Astrocyte (in vitro differentiated cells and primary cell): Measurements from ENCODE around the gene TMC8. TPM values are rescaled to one million over a fixed set of nuclear protein-coding genes. Genes with fewer than 3 reads are reported as not detected.

Experiments used
- DNase-seq: peaks from one replicate; pipeline ENCODE4 v3.0.0-alpha.2; 2010; ENCODE audit warnings: low read depth
- FAIRE-seq: peaks from 2 replicates; lab custom pipeline; 2011; peaks lifted over from hg19 to GRCh38; lab: Jason Lieb, UNC
- H2AFZ ChIP-seq: 2 replicates; pipeline ENCODE4 v1.6.0; 2012; ENCODE audit warnings: low read depth, low read length, inconsistent platforms
- H3K27ac ChIP-seq: 2 replicates; pipeline ENCODE4 v1.5.1; 2011; ENCODE audit warnings: low read depth, low read length, inconsistent platforms
- H3K27me3 ChIP-seq: 2 replicates; pipeline ENCODE4 v1.6.0; 2011; ENCODE audit warnings: low read length, inconsistent platforms; ENCODE audit not compliant: insufficient read depth
- H3K36me3 ChIP-seq: 2 replicates; pipeline ENCODE4 v1.5.1; 2011; ENCODE audit warnings: low read length, inconsistent platforms; ENCODE audit not compliant: insufficient read depth
- H3K4me1 ChIP-seq: 2 replicates; pipeline ENCODE4 v1.5.1; 2011; ENCODE audit warnings: low read length, inconsistent platforms; ENCODE audit not compliant: insufficient read depth
- H3K4me2 ChIP-seq: 2 replicates; pipeline ENCODE4 v1.6.0; 2012; ENCODE audit warnings: low read length, inconsistent platforms
- H3K4me3 ChIP-seq: 2 replicates; pipeline ENCODE4 v1.5.1; 2011; ENCODE audit warnings: low read depth, mild to moderate bottlenecking, low read length, inconsistent platforms; ENCODE audit not compliant: insufficient read depth
- H3K79me2 ChIP-seq: 2 replicates; pipeline ENCODE4 v1.6.0; 2012; ENCODE audit warnings: mild to moderate bottlenecking, low read length, inconsistent platforms; ENCODE audit not compliant: insufficient read depth
- H3K9ac ChIP-seq: 2 replicates; pipeline ENCODE4 v1.6.0; 2012; ENCODE audit warnings: mild to moderate bottlenecking, low read length, inconsistent platforms
- H3K9me3 ChIP-seq: 2 replicates; pipeline ENCODE4 v1.5.1; 2012; ENCODE audit warnings: low read depth, mild to moderate bottlenecking, low read length, inconsistent platforms; ENCODE audit not compliant: insufficient read depth
- H4K20me1 ChIP-seq: 2 replicates; pipeline ENCODE4 v1.6.0; 2012; ENCODE audit warnings: low read length, inconsistent platforms; ENCODE audit not compliant: insufficient read depth
- H3K27ac Mint-ChIP-seq: one replicate; pipeline ENCODE4 v1.8.0; 2021; ENCODE audit warnings: mild to moderate bottlenecking, mixed read lengths; ENCODE audit not compliant: unreplicated experiment
- H3K27me3 Mint-ChIP-seq: one replicate; pipeline ENCODE4 v1.8.0; 2021; ENCODE audit warnings: low read depth, mixed read lengths; ENCODE audit not compliant: unreplicated experiment
- H3K36me3 Mint-ChIP-seq: one replicate; pipeline ENCODE4 v1.8.0; 2021; ENCODE audit warnings: low read depth, mixed read lengths; ENCODE audit not compliant: unreplicated experiment
- H3K4me1 Mint-ChIP-seq: one replicate; pipeline ENCODE4 v1.8.0; 2021; ENCODE audit warnings: low read depth, mixed read lengths; ENCODE audit not compliant: unreplicated experiment
- H3K4me3 Mint-ChIP-seq: one replicate; pipeline ENCODE4 v1.8.0; 2021; ENCODE audit warnings: mild to moderate bottlenecking, moderate library complexity, mixed read lengths; ENCODE audit not compliant: unreplicated experiment
- H3K9me3 Mint-ChIP-seq: one replicate; pipeline ENCODE4 v1.8.0; 2021; ENCODE audit warnings: mild to moderate bottlenecking, mixed read lengths; ENCODE audit not compliant: unreplicated experiment
- CTCF ChIP-seq: IDR thresholded peaks from 2 replicates; pipeline ENCODE4 v1.5.1; 2011; ENCODE audit warnings: low read depth, mild to moderate bottlenecking, inconsistent platforms, low read length, moderate library complexity; ENCODE audit not compliant: insufficient read depth
- EZH2 ChIP-seq: IDR thresholded peaks from 2 replicates; pipeline ENCODE4 v1.6.1; 2012; ENCODE audit warnings: mild to moderate bottlenecking, low read length, inconsistent platforms; ENCODE audit not compliant: insufficient read depth
- total RNA-seq: library from RNA; stranded (reverse); gene quantifications from 2 replicates; pipeline ENCODE4 v1.2.1, GENCODE V29; 2021

The TMC8 gene
- total RNA-seq, 1 donor from 2014 or later = 0.27 TPM

GRCh38 chr17:78107976-78108725 lies 22.4 kb upstream of the TMC8 start:
- Histone ChIP-seq H3K9ac (no peak overlapping the region), H3K4me3 (no peak overlapping the region), H3K4me1 (no peaks in the 10 kb centered on the region), H3K27ac (no peak overlapping the region), H3K79me2 (no peaks in the 10 kb centered on the region), H3K27me3 (no peaks in the 10 kb centered on the region), H3K4me2 (no peak overlapping the region), H2AFZ (no peak overlapping the region), H3K9me3 (no peaks in the 10 kb centered on the region), H4K20me1 (no peaks in the 10 kb centered on the region), H3K36me3 (no peaks in the 10 kb centered on the region)
- H3K36me3 Mint-ChIP-seq = peaks cover 10% of the 10 kb centered on the region
- FAIRE-seq = no peak
- H3K4me3 Mint-ChIP-seq = no peak overlapping the region
- no peak overlapping the region for H3K27ac Mint-ChIP-seq
- no peaks in the 10 kb centered on the region for H3K9me3 Mint-ChIP-seq
- no peak for TF ChIP-seq CTCF
- TF ChIP-seq EZH2 = no peak
- H3K27me3 Mint-ChIP-seq = peaks cover 2% of the 10 kb centered on the region
- DNase-seq = no peak
- no peaks in the 10 kb centered on the region for H3K4me1 Mint-ChIP-seq

- H3K4me3 Mint-ChIP-seq = no peak overlapping the region
- H3K36me3 Mint-ChIP-seq = peaks cover 9% of the 10 kb centered on the region
- Histone ChIP-seq H3K9ac (no peak overlapping the region), H2AFZ (no peak overlapping the region), H3K4me3 (no peak overlapping the region), H3K4me1 (no peaks in the 10 kb centered on the region), H4K20me1 (no peaks in the 10 kb centered on the region), H3K27ac (no peak overlapping the region), H3K27me3 (peaks cover 5% of the 10 kb centered on the region), H3K36me3 (no peaks in the 10 kb centered on the region), H3K79me2 (no peaks in the 10 kb centered on the region), H3K9me3 (no peaks in the 10 kb centered on the region), H3K4me2 (no peak overlapping the region)
- no peak for FAIRE-seq
- H3K27me3 Mint-ChIP-seq = peaks cover 2% of the 10 kb centered on the region
- H3K27ac Mint-ChIP-seq = no peak overlapping the region
- no peaks in the 10 kb centered on the region for H3K4me1 Mint-ChIP-seq
- H3K9me3 Mint-ChIP-seq = no peaks in the 10 kb centered on the region
- DNase-seq = no peak
- TF ChIP-seq EZH2 = no peak
- TF ChIP-seq CTCF = no peak
Measured at GRCh38 chr17:78108726-78109488, 21.7 kb upstream of the TMC8 start.

- H3K4me1 Mint-ChIP-seq = no peaks in the 10 kb centered on the region
- Histone ChIP-seq H3K79me2 (no peaks in the 10 kb centered on the region), H3K4me1 (no peaks in the 10 kb centered on the region), H3K27me3 (peaks cover 5% of the 10 kb centered on the region), H3K27ac (no peak overlapping the region), H3K36me3 (no peaks in the 10 kb centered on the region), H2AFZ (no peak overlapping the region), H4K20me1 (no peaks in the 10 kb centered on the region), H3K4me3 (no peak overlapping the region), H3K9me3 (no peaks in the 10 kb centered on the region), H3K9ac (no peak overlapping the region), H3K4me2 (no peak overlapping the region)
- no peak overlapping the region for H3K4me3 Mint-ChIP-seq
- no peaks in the 10 kb centered on the region for H3K9me3 Mint-ChIP-seq
- no peak for TF ChIP-seq EZH2
- H3K27me3 Mint-ChIP-seq = peaks cover 2% of the 10 kb centered on the region
- no peak for DNase-seq
- peaks cover 8% of the 10 kb centered on the region for H3K36me3 Mint-ChIP-seq
- FAIRE-seq = no peak
- H3K27ac Mint-ChIP-seq = no peak overlapping the region
Measured at GRCh38 chr17:78109489-78109761, 21.1 kb upstream of the TMC8 start.
